CMK (cell line): ENCODE results near the gene BBS7.

Experiments used
- DNase-seq: peaks from one replicate; pipeline ENCODE4 v3.0.0-alpha.2; 2010; ENCODE audit warnings: low read depth

BBS7 gene

DNA sequence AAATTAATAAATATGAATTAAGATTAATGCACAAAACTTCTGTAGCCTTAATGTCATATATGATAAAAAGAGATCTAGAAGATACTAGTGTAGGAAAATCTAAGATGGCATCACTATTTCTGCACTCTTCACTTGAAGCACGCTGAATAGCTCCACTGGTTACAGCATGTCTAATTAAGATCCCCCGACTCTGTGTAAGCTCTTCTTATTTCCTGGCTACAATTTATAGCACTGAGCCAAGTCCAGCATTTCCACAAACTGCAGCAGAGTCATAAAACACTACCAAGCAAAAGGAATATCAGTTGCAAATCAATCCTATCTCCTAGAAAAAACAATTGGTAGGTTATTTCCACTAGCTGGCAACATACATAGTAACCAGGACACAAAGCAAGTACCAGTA lies 45.3 kb downstream of the BBS7 start:
- DNase-seq: no peak

- no peak for DNase-seq
These were observed 46.1 kb downstream of the BBS7 start for GRCh38 chr4:121824171-121824527.

GRCh38 chr4:121823505-121824170 lies 46.6 kb downstream of the BBS7 start, which contains the start of gene CCNA2:
Gene CCNA2 (minus strand): TSS chr4:121823883. CDS start chr4:121823628, 255 bp downstream.
- DNase-seq: peak; percentile 88

DNA sequence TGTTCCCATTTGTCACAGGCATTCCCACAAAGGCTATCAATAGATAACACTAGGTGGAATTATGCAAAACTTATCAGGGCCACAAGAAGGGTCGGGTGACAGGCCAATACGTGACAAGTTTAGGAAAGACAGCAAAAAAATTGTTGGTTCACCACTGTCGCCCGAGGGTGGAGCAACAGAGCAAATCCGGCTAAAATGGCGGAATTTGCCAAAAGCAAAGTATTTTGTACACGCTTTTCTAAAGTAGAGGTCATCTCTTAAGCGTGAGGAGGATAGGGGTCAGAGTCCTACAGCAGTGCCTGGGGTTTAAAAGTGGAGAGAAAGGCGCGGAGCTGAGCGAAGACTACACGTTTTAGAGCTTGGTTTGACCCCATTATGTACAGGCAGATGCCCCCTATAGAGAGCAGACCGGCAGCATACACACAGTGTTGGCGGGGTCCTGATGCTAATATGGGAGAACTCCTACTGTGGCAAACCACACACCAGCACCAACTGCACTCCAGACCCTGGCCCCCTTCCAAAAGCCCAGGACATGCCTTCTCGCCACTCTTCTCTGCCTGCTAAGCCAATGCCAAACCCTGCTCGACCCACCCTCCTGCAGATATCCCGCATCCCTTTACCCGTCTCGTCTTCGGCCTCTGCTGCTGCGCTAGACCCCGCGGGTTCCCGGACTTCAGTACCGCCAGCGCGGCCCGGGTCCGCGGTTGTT lies 47.3 kb downstream of the BBS7 start:
- DNase-seq: peak; percentile 32

DNA sequence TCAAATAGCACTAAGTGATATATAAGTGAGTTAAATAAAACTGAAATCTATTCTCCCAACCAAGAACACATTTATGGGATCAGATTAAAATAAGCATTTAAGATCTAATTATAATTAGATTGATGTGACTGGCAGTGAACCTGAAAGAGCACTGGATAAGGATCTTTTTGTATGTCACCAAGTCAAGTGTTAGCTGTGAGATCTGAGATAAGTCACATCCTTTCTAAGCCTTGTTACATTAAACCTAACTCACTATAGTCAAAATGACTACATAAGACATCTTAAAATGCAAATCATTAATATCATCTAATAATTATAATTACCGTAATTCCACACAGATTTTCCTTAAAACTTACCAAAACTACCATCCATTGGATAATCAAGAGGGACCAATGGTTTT lies 48.2 kb downstream of the BBS7 start:
- no peak for DNase-seq

DNA sequence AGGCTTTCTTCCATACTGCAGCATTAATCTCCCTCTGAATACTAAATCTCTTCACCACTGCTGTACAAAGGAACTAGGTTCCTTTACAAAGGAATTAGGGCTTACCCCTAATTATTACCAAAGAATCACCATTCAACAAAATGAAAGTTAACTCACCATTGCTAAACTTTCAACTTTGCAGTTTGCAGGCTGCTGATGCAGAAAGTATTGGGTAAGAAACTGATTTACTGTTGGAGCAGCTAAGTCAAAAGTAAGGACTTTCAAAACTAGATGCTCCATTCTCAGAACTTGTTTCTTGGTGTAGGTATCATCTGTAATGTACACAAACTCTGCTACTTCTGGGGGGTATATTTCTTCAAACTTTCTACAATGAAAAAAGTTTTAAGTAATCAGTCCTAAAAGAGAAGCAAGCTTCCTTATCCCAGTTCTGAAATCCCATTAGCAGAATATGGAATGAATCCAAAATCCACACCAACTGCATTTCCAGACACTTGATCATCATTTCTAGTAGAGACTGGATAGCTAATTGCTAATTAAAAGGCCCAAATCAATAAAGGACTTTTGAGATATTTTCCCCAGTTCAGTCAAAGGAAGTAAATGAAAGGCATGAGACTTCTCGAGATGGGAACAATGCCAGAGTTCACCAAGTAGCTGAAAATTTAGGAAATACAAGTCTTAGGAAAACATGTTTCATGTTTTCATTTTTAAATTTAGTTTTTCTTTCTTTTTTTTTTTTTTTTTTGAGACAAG lies 50.9 kb downstream of the BBS7 start:
- no peak for DNase-seq

DNA sequence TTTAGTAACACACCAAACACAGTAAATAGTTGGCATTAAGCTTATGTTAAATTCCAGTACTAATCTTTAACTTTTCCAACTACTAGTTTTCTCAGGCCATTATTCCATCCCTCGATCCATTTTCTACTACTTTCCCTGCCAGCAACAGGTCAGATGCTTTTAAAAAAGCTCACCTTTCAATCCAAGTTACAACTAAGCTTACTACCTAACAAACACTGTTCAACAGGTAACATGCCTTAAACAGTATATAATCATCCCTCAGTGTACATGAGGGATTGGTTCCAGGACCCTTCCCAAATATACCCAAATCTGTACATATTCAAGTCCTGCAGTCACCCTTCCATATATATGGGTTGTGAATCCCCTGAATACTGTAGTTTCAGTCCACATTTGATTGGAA lies 52.1 kb downstream of the BBS7 start:
- DNase-seq: no peak

DNA sequence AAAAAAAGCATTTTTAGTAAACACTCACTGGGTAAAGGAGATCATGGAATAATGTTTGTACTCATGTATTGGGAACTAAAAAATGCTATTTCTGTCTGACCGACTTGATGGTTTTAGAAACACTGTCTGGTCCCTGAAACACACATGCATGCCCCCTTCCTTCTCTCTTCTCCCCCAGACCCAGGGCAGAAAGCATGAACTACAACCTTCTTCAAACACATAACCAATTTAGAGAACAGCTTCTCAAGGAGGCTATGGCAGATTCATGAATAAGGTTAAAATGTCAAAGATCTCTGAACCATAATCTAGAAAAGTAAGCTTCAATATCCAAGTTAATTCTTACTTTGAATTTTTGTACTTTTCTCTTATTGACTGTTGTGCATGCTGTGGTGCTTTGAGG lies 52.6 kb downstream of the BBS7 start:
- no peak for DNase-seq

DNA sequence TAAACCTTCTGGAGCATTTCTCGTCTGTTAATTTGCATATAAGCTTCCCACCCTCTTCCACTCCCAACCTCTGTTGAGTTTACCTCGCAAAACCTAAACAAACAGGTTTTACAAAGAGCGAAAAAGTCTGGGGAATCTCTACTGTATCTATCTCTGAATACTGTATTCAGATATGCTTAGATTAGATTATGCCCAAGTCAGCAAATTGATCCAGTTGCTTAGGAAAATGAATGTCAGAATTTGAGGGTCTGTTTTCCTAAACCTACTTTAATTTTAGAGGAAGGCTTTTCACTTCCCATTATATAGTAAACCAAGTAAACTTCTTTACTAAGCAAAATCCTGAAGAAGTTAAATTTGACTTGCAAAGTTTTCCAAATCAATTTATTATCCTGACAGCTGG lies 53.3 kb downstream of the BBS7 start:
- DNase-seq: no peak

- no peak for DNase-seq
These were observed 55.5 kb downstream of the BBS7 start for GRCh38 chr4:121814756-121815155.

DNA sequence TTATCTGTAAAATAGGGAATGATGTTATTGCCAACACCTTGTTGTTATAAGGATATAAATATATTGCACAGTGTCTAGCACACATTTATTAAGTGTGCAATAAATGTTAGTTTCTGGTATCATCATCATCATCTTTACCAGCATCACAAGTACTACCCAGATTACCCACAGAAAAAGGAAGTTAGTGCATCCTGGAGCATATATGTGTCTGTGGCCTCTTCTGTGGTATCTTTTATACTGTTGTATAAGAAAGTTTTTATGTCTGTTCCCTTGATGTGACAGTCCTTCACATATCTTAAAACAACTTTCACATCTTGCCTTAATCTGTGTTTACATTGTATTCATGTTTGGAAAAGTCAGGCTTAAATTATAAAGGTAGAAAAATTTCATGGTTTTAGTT lies 59.2 kb downstream of the BBS7 start:
- DNase-seq: no peak

DNA sequence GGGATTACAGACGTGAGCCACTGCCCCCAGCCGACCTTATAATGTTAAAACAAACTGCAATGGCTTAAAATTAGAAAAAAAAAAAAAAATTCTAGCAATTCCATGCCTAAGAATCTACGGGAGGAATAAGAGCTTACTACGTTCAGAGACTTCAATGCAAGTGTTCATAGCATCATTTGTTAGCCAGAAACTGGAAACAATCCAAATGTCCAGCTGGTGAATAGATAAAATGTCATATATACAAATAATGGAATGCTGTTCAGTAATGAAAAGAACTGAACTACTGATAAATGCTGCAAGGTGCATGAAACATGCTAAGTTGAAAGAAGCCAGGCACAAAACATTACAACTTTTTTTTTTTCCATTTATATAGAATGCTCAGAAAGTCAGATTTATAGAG lies 63.9 kb downstream of the BBS7 start:
- DNase-seq: no peak

GRCh38 chr4:121801715-121802075 lies 68.6 kb downstream of the BBS7 start:
- no peak for DNase-seq

GRCh38 chr4:121800961-121801714 lies 69.1 kb downstream of the BBS7 start, which contains the start of gene EXOSC9:
Gene EXOSC9 (plus strand): TSS chr4:121801323. CDS start chr4:121801425, 102 bp downstream.
- peak; percentile 83 for DNase-seq

DNA sequence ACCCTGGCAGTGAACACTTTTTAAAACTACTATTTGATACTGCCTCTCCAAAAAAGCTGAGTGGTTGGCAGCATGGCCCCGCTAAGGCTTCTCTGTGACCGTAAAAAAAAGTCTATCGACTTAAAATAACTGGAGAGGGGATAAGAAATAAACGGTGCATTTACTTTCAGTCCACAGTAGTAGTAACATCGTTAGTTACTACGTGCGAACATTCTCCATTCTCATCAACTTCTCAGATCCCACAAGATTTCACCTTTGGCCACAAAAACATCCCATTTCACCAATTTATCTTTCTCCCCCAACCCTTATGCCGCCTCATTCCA lies 69.7 kb downstream of the BBS7 start:
- DNase-seq: no peak

DNA sequence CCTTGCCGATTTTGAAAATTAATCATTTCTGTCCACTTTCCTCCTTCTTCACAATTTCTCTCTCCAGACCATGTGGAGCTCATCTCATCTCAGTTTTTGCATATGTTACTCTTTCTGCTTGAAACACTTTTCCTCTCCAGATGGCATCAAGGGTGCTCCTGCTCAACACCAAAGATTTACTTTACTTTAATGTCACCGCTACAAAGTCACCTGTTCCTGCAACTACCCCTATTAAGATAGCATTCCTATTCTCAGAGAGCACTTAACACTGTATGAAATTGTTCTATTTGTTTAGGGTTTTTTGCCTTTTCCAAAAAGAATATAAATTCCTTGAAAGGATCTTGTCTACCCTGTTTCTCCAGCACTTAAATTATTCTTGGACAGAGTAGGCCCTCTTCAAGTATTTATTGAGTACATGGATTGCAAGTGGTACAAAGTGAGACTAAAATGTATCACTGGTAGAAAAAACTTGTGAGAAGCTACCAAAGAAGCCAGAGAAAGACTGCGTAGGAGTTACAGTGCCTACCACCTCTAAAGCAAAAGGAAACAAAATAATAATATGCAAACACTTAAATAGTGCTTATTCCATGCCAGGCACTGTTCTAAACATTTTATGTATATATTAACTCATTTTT lies 70.3 kb downstream of the BBS7 start:
- DNase-seq: no peak

- no peak for DNase-seq
These were observed 71.0 kb downstream of the BBS7 start for GRCh38 chr4:121799208-121799823.

- DNase-seq: no peak
These were observed 74.0 kb downstream of the BBS7 start for GRCh38 chr4:121796283-121796682.

DNA sequence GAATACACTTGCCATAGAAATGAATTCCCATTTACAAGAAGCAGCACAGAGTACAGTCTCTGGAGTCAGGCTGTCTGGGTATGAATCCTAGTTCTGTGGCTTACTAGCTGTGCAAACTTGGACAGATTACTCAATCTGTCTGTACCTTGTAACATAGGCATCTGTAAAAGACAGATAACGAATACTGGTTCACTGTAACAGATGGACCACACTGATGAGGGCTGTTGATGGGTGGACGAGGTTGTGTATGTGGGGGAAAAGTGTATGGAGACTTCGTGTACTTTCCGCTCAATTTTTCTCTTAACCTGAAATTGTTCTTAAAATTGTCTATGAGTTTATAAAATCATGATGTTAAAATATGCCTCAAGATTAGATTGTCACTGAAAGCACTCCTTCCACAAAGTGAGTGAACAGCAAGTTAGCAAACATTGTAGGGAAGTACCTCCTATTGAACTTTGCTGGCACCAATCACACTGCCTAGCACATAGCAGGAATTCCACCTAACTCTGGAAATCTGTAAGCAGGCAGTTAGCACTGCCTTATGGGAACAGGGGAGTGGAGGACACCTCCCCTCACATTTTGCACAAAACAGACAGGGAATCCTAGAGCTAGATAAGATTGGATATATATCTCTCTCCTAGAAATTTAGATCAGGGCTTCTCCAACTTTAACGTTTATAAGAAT lies 75.6 kb downstream of the BBS7 start:
- peak; percentile 76 for DNase-seq

GRCh38 chr4:121792966-121793365 lies 77.3 kb downstream of the BBS7 start:
- DNase-seq: no peak

DNA sequence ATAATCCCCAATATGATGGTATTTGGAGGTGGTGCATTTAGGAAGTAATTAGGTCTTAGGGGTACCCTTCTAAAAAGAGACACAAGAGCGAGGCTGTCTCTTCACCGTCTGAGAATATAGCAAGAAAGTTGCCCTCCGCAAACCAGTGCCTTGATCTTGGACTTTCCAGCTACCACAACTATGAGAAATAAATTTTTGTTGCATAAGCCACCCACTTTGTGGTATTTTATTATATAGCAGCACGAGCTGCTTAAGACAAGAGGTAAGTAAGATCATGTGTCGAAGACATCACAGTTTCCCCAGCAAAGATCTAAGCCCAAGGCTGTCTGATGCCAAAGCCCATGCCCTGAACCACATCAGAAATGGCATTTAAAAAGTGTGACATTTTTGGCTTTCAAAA lies 78.8 kb downstream of the BBS7 start:
- DNase-seq: no peak
